Pancreas (tissue), 10 donors: Measurements from ENCODE around the gene RAB11B. TPM values are rescaled to one million over a fixed set of nuclear protein-coding genes. Genes with fewer than 3 reads are reported as not detected.

Experiments
- ATAC-seq, 4 donors: fragments of 200-7000 bp; cut with Tn5 transposase; one replicate each; pipeline versions ENCODE4 v1.8.0 to v1.9.1; 2020; ENCODE audit warnings: mild to moderate bottlenecking in 4 of 4, moderate library complexity in 4 of 4
- DNase-seq, 6 donors: peaks; one replicate each; pipeline ENCODE4 v3.0.0-alpha.2; 2020
- FAIRE-seq: peaks from 2 replicates; lab custom pipeline; 2012; peaks lifted over from hg19 to GRCh38; lab: Jason Lieb, UNC
- H3K27ac ChIP-seq, 4 donors: fragments of 200-600 bp; sonication (generic); 1 replicate in 3 of 4; 2 replicates in 1 of 4; pipeline versions ENCODE4 v1.5.0 to v1.8.0; 2020
- H3K27me3 ChIP-seq, 4 donors: fragments of 200-600 bp; one replicate each; pipeline ENCODE4 v1.8.0; 2021
- H3K36me3 ChIP-seq, 3 donors: fragments of 200-600 bp; sonication (generic) in 1 of 3; one replicate each; pipeline versions ENCODE4 v1.5.0 to v1.8.0; 2020 to 2021
- H3K4me1 ChIP-seq, 3 donors: fragments of 200-600 bp; one replicate each; pipeline ENCODE4 v1.8.0; 2021
- H3K4me3 ChIP-seq, 4 donors: fragments of 200-600 bp; sonication (generic) in 2 of 4; one replicate each; pipeline versions ENCODE4 v1.5.0 to v1.8.0; 2020 to 2021
- H3K9me3 ChIP-seq, 4 donors: fragments of 200-600 bp; one replicate each; pipeline ENCODE4 v1.8.0; 2021
- WGBS, 2 donors: extraction: QIAGEN DNeasy Blood & Tissue Kit; methylation state at CpG; one replicate each; pipeline ENCODE4 v1.1.7; 2013; 5-methylcytosine and 5-hydroxymethylcytosine counted together
- intact Hi-C, 3 donors: fragments of 100-400 bp; cut with DNase I; formaldehyde crosslinking; loops; one replicate each; pipeline versions ENCODE4 v1.11.1 to v1.14.2; 2022
- polyA plus RNA-seq, 2 donors: library from polyadenylated mRNA; stranded (reverse); fragments of 200-250 nt; gene quantifications; one replicate each; pipeline ENCODE4 v1.2.3, GENCODE V29; 2013
- total RNA-seq, 6 donors: library from RNA; stranded (reverse); fragmentation: NEBNext Ultra II Directional in 4 of 6; extraction: Animal tissue kit (Norgen Biotek cat#: 25700) in 4 of 6; gene quantifications; one replicate each; pipeline versions ENCODE4 v1.2.1 to v1.2.4, GENCODE V29; 2021 to 2023
- TF ChIP-seq, protein P1 (sequence below), 4 donors: fragments of 200-600 bp; sonication (generic) in 3 of 4; IDR thresholded peaks; one replicate each; pipeline versions ENCODE4 v1.5.0 to v1.8.0; 2021; ENCODE audit warnings: antibody characterized with exemption in 4 of 4
- donor health status: healthy with polysubstance abuse.
- donor health status: DM: no; HTN: no; CAD: no; lungs with moderate emphysema.
- donor health status: DM: no; HTN: no; CAD: no.
- donor health status: control.
- donor health status: control.
- donor health status: Bipolar disorder and iron deficiency.
- donor health status: DM: yes; HTN: yes; CAD: no.
- donor health status: DM: no; HTN: no; CAD: no.
- donor health status: DM: no; HTN: no; CAD: no.
- donor health status: DM: yes; HTN: yes; CAD: no.

Gene RAB11B
- total and polyA plus RNA-seq, 8 donors: 52.1 to 107 (median 60.5) TPM

DNA sequence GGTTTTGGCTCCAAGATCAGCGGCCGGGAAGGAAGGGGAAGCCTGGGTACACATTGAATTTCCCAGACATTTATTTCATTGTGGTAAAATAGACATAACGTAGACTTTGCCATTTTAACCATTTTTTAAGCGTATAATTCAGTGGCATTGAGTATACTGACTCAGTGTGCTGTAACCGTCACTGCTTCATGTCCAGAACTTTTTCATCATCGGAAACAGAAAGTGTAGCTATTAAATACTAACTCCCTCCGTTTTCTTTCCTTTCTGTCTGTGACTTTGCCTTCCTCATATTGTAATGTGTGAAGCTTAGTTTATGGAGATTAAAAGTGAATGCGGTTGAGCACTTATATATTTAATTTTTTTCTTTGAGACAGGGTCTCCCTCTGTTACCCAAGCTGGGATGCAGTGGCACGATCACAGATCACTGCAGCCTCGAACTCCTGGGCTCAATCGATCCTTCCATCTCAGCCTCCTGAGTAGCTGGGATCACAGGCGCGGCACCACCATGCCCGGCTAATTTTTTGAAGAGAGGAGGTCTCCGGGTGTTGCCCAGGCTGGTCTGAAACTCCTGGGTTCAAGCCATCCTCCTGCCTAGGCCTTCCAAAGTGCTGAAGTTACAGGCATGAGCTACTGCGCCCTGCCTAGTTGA is 56.0 kb downstream of the RAB11B start:
- Histone ChIP-seq H3K36me3 (no peaks in the 10 kb centered on the region), H3K4me1 (peaks cover 33 to 43% (median 36%) of the 10 kb centered on the region in 3 donors), H3K4me3 (peak overlapping the region; percentile 90 to 99 (median 96)), H3K27ac (peak overlapping the region in 3 of 4 donors; percentile 87 to 96 (median 95)), H3K27me3 (no peaks in the 10 kb centered on the region), H3K9me3 (no peaks in the 10 kb centered on the region)
- DNase-seq: peak in 1 of 6 donors; percentile 9
- intact Hi-C loops: no loop called here
- no peak for FAIRE-seq
- TF ChIP-seq, protein P1, sequence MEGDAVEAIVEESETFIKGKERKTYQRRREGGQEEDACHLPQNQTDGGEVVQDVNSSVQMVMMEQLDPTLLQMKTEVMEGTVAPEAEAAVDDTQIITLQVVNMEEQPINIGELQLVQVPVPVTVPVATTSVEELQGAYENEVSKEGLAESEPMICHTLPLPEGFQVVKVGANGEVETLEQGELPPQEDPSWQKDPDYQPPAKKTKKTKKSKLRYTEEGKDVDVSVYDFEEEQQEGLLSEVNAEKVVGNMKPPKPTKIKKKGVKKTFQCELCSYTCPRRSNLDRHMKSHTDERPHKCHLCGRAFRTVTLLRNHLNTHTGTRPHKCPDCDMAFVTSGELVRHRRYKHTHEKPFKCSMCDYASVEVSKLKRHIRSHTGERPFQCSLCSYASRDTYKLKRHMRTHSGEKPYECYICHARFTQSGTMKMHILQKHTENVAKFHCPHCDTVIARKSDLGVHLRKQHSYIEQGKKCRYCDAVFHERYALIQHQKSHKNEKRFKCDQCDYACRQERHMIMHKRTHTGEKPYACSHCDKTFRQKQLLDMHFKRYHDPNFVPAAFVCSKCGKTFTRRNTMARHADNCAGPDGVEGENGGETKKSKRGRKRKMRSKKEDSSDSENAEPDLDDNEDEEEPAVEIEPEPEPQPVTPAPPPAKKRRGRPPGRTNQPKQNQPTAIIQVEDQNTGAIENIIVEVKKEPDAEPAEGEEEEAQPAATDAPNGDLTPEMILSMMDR (IDR thresholded peaks at IDR 0.05): no peak
- no peak for ATAC-seq
- 11 to 17% methylated on average over 16 of the region's 16 CpGs for WGBS, 2 donors

DNA sequence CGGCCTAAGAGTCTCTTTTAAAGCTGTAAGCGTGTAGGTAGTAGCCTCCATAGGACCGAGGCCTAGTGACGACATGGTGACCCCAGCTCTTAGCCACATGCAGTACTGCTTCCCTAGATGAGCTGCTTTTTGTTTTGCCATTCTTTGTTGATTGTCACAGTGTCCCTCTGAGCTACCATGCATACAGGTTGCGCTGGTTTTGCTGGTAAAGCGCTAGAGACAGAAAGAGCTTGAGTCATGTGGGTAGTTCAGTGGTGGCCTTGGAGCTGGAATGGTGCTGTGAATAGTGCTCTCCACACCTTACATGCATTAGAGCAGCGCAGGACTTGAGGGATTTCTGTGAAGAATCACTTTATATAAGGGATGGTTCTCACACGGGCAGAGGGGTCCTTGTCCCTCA is 59.7 kb downstream of the RAB11B start:
- peak; percentile 23 to 61 (median 35) for ATAC-seq
- FAIRE-seq: no peak
- Histone ChIP-seq H3K27ac (no peak overlapping the region), H3K27me3 (no peaks in the 10 kb centered on the region), H3K4me3 (no peak overlapping the region), H3K9me3 (no peaks in the 10 kb centered on the region), H3K36me3 (no peaks in the 10 kb centered on the region), H3K4me1 (peaks cover 48 to 69% (median 64%) of the 10 kb centered on the region in 3 donors)
- 35 to 39% methylated on average over 7 of the region's 8 CpGs for WGBS, 2 donors
- TF ChIP-seq, protein P1 (IDR thresholded peaks at IDR 0.05): no peak
- DNase-seq: peak in 1 of 6 donors; percentile 43
- intact Hi-C loops: no loop called here

DNA sequence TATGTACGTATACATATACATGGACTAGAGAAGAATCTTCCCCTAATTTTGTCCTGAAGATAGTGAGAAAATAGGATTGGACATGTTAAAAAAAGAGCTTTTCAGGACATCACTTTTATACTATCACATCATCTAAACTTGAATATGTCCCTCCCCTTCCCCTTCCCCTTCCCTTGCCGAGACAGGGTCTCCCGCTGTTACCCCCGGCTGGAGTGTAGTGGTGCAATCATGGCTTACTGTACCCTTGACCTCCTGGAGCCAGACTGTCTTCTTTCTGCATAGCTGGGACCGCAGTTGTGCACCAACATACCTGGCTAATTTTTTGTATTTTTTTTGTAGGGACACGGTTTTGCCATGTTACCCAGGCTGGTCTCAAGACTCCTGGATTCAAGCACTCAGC is 61.2 kb downstream of the RAB11B start:
- H3K27me3 ChIP-seq: no peaks in the 10 kb centered on the region
- TF ChIP-seq, protein P1 (IDR thresholded peaks at IDR 0.05): no peak
- intact Hi-C loops: no loop called here
- H3K27ac ChIP-seq: no peak overlapping the region
- DNase-seq (no peak), FAIRE-seq (no peak), ATAC-seq (no peak)
- 51 to 62% methylated on average over 6 of the region's 6 CpGs for WGBS, 2 donors
- peaks cover 0 to 11% (median 0%) of the 10 kb centered on the region in 3 donors for H3K36me3 ChIP-seq
- no peak overlapping the region for H3K4me3 ChIP-seq
- no peaks in the 10 kb centered on the region for H3K9me3 ChIP-seq
- H3K4me1 ChIP-seq: peaks cover 48 to 64% (median 64%) of the 10 kb centered on the region in 3 donors

DNA sequence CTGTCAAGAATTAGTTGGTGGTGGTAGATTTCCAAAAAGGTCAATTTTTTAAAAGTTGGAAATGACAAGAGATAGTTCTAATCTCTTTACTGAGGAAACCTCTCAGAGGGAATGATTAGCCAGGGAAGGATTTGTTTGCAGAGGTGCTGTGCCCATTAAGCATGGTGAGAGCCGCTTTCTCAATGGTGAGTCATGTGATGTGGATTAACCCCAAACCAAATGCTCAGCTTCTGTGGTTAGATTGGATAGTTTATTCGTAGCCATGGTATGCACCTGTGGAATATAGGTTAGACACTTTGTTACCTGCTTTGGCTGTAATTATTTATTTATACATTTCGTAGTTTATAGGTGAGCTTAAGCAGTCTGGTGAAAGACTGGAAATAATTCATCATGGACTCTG is 61.7 kb downstream of the RAB11B start:
- DNase-seq (no peak), FAIRE-seq (no peak), ATAC-seq (peak; percentile 34 to 68 (median 54))
- WGBS, 2 donors: 37 to 40% methylated on average over 3 of the region's 3 CpGs
- Histone ChIP-seq H3K27ac (no peak overlapping the region), H3K4me3 (no peak overlapping the region), H3K4me1 (peaks cover 47 to 65% (median 60%) of the 10 kb centered on the region in 3 donors), H3K9me3 (no peaks in the 10 kb centered on the region), H3K36me3 (peaks cover 0 to 15% (median 0%) of the 10 kb centered on the region in 3 donors), H3K27me3 (no peaks in the 10 kb centered on the region)
- TF ChIP-seq, protein P1 (IDR thresholded peaks at IDR 0.05): no peak
- intact Hi-C loops: no loop called here
